PC-3 (cell line): ENCODE results near the gene SLC2A2. TPM values are rescaled to one million over a fixed set of nuclear protein-coding genes. Genes with fewer than 3 reads are reported as not detected.

Experiments used
- ATAC-seq: fragments of 200-7000 bp; cut with Tn5 transposase; 2 replicates; pipeline ENCODE4 v1.9.1; 2020; ENCODE audit warnings: mild to moderate bottlenecking, moderate library complexity
- Bru-seq: library from RNA; stranded (reverse); fragments of 400-500 nt; gene quantifications from one replicate; lab custom pipeline; 2021; lab: Mats Ljungman, UMichigan
- BruChase-seq, 2 experiments: library from RNA; stranded (reverse); fragments of 400-500 nt; gene quantifications; one replicate each; lab custom pipeline; 2021; lab: Mats Ljungman, UMichigan
- BruUV-seq: library from RNA; stranded (reverse); fragments of 400-500 nt; replicated peaks from 2 replicates; lab custom pipeline; 2021; lab: Mats Ljungman, UMichigan
- CTCF ChIA-PET: fragments of 300-600 bp; sonication (Branson Sonifier 250); formaldehyde crosslinking; loops from one replicate; lab custom pipeline; 2022; ENCODE audit warnings: antibody characterized with exemption; lab: Charles Lee
- POLR2A ChIA-PET: fragments of 300-600 bp; sonication (Branson Sonifier 250); formaldehyde crosslinking; loops from one replicate; lab custom pipeline; 2022; ENCODE audit warnings: antibody characterized with exemption; ENCODE audit not compliant: unreplicated experiment; lab: Charles Lee
- DNase-seq: peaks from one replicate; pipeline ENCODE4 v3.0.0-alpha.2; 2015
- H2AFZ ChIP-seq: fragments of 300-600 bp; sonication (generic); 2 replicates; pipeline ENCODE4 v1.6.0; 2016; ENCODE audit warnings: antibody characterized with exemption, low read length
- H3F3A ChIP-seq: fragments of 300-600 bp; sonication (generic); one replicate; pipeline ENCODE4 v1.6.0; 2017; ENCODE audit warnings: antibody characterized with exemption, low read length, control low read depth, mild to moderate bottlenecking; ENCODE audit not compliant: unreplicated experiment
- H3K27ac ChIP-seq: fragments of 300-600 bp; sonication (generic); 2 replicates; pipeline ENCODE4 v1.5.1; 2016; ENCODE audit warnings: mild to moderate bottlenecking, low read length
- H3K27me3 ChIP-seq: fragments of 300-600 bp; sonication (generic); 2 replicates; pipeline ENCODE4 v1.6.1; 2016; ENCODE audit warnings: low read length, mixed read lengths
- H3K36me3 ChIP-seq: fragments of 300-600 bp; sonication (generic); 2 replicates; pipeline ENCODE4 v1.6.1; 2016; ENCODE audit warnings: low read depth, mixed run types, low read length, mixed read lengths
- H3K4me1 ChIP-seq: fragments of 300-600 bp; sonication (generic); 2 replicates; pipeline ENCODE4 v1.5.1; 2016; ENCODE audit warnings: low read length; ENCODE audit not compliant: insufficient read depth
- H3K4me2 ChIP-seq: fragments of 300-600 bp; sonication (generic); 2 replicates; pipeline ENCODE4 v1.6.0; 2016; ENCODE audit warnings: low read length
- H3K4me3 ChIP-seq: fragments of 300-600 bp; sonication (generic); 2 replicates; pipeline ENCODE4 v1.5.1; 2016; ENCODE audit warnings: mild to moderate bottlenecking, low read length, mixed read lengths
- H3K79me2 ChIP-seq: fragments of 300-600 bp; sonication (generic); 2 replicates; pipeline ENCODE4 v1.6.1; 2017; ENCODE audit warnings: low read length, mixed read lengths
- H3K9ac ChIP-seq: fragments of 300-600 bp; sonication (generic); 2 replicates; pipeline ENCODE4 v1.6.0; 2016; ENCODE audit warnings: mild to moderate bottlenecking, low read length
- H3K9me2 ChIP-seq: fragments of 300-600 bp; sonication (generic); replicated peaks from 2 replicates; pipeline ENCODE4 v1.6.1; 2016; ENCODE audit warnings: mixed run types, low read length, mixed read lengths
- H3K9me3 ChIP-seq: fragments of 300-600 bp; sonication (generic); 2 replicates; pipeline ENCODE4 v1.6.1; 2016; ENCODE audit warnings: low read length, mixed read lengths
- H4K20me1 ChIP-seq: fragments of 300-600 bp; sonication (generic); 2 replicates; pipeline ENCODE4 v1.6.1; 2016; ENCODE audit warnings: low read length, mixed read lengths
- CTCF ChIP-seq: fragments of 300-600 bp; sonication (generic); conservative IDR thresholded peaks from 2 replicates; pipeline ENCODE4 v1.5.1; 2017; ENCODE audit warnings: antibody characterized with exemption, low read depth, mild to moderate bottlenecking, low read length
- EZH2 ChIP-seq: fragments of 300-600 bp; sonication (generic); IDR thresholded peaks from one replicate; pipeline ENCODE4 v1.6.1; 2017; ENCODE audit warnings: antibody characterized with exemption, mild to moderate bottlenecking, low read length; ENCODE audit not compliant: unreplicated experiment
- EZH2phosphoT487 ChIP-seq: fragments of 300-600 bp; sonication (generic); IDR thresholded peaks from 2 replicates; pipeline ENCODE4 v1.6.1; 2018; ENCODE audit warnings: mild to moderate bottlenecking, antibody characterized with exemption, low read length, borderline replicate concordance
- intact Hi-C: fragments of 100-400 bp; cut with micrococcal nuclease; formaldehyde crosslinking; loops from 2 replicates; pipeline ENCODE4 v1.9.0; 2023
- long read RNA-seq: library from polyadenylated mRNA; unstranded; transcript quantifications from one replicate; pipeline ENCODE4 v2.0.0, GENCODE V29; 2021; ENCODE audit not compliant: unreplicated experiment
- total RNA-seq: library from RNA; depleted of rRNA; stranded (reverse); fragments of >200 nt; gene quantifications from 2 replicates; pipeline ENCODE4 v1.2.3, GENCODE V29; 2014; rRNA removed

Gene SLC2A2
- total RNA-seq (not detected in 2 replicates), Bru-seq, nascent RNA (not detected), BruChase-seq, experiment 1, labeled RNA remaining after a 6-hour chase (percentile 7 among the genes with signal in this experiment), BruChase-seq, experiment 2, labeled RNA remaining after a 2-hour chase (percentile 17 among the genes with signal in this experiment)
- long read RNA-seq: 0 reads

- H3F3A ChIP-seq: no peaks in the 10 kb centered on the region
- DNase-seq (no peak), ATAC-seq (no peak)
- no peaks in the 10 kb centered on the region for H3K9me3 ChIP-seq
- no peak within 1 kb of the TSS for H2AFZ ChIP-seq
- H3K79me2 ChIP-seq: no peaks in the 10 kb centered on the region
- CTCF ChIA-PET: no interaction called here
- no peaks in the 10 kb centered on the region for H3K9me2 ChIP-seq
- H3K4me1 ChIP-seq: no peaks in the 10 kb centered on the region
- no peak for TF ChIP-seq EZH2
- TF ChIP-seq EZH2phosphoT487: no peak
- TF ChIP-seq CTCF: no peak
- no peak within 1 kb of the TSS for H3K27ac ChIP-seq
- POLR2A ChIA-PET: no interaction called here
- H3K27me3 ChIP-seq: no peaks in the 10 kb centered on the region
- no peaks in the 10 kb centered on the region for H4K20me1 ChIP-seq
- no peak within 1 kb of the TSS for H3K4me3 ChIP-seq
- H3K9ac ChIP-seq: no peak within 1 kb of the TSS
- intact Hi-C loops: no loop called here
- H3K36me3 ChIP-seq: no peaks in the 10 kb centered on the region
- no peak within 1 kb of the TSS for H3K4me2 ChIP-seq
- BruUV-seq: no TSS peak
Measured at GRCh38 chr3:171026597-171027293, at the start of gene SLC2A2. Gene SLC2A2, minus strand, starts transcription at chr3:171026720. Its CDS starts 50 bp downstream, at chr3:171026670.

GRCh38 chr3:171072432-171072831 is 45.9 kb upstream of the SLC2A2 start:
- no TSS peak for BruUV-seq
- CTCF ChIA-PET: no interaction called here
- no peak for TF ChIP-seq CTCF
- no peak for TF ChIP-seq EZH2
- intact Hi-C loops: no loop called here
- no peaks in the 10 kb centered on the region for H3K9me3 ChIP-seq
- no peak overlapping the region for H3K4me3 ChIP-seq
- no peaks in the 10 kb centered on the region for H3K27me3 ChIP-seq
- no peaks in the 10 kb centered on the region for H4K20me1 ChIP-seq
- H3K4me1 ChIP-seq: no peaks in the 10 kb centered on the region
- H3K36me3 ChIP-seq: no peaks in the 10 kb centered on the region
- no peaks in the 10 kb centered on the region for H3K79me2 ChIP-seq
- H3F3A ChIP-seq: no peaks in the 10 kb centered on the region
- no peak overlapping the region for H3K4me2 ChIP-seq
- DNase-seq (no peak), ATAC-seq (no peak)
- POLR2A ChIA-PET: no interaction called here
- H3K9ac ChIP-seq: no peak overlapping the region
- no peak overlapping the region for H3K27ac ChIP-seq
- H2AFZ ChIP-seq: no peak overlapping the region
- H3K9me2 ChIP-seq: no peaks in the 10 kb centered on the region

- H2AFZ ChIP-seq: no peak overlapping the region
- H3F3A ChIP-seq: no peaks in the 10 kb centered on the region
- ATAC-seq (no peak), DNase-seq (no peak)
- H4K20me1 ChIP-seq: no peaks in the 10 kb centered on the region
- no TSS peak for BruUV-seq
- H3K36me3 ChIP-seq: no peaks in the 10 kb centered on the region
- no peaks in the 10 kb centered on the region for H3K9me2 ChIP-seq
- TF ChIP-seq CTCF: no peak
- TF ChIP-seq EZH2: no peak
- TF ChIP-seq EZH2phosphoT487: no peak
- ChIA-PET POLR2A (no interaction called here), CTCF (no interaction called here)
- no peaks in the 10 kb centered on the region for H3K79me2 ChIP-seq
- H3K9ac ChIP-seq: no peak overlapping the region
- no peak overlapping the region for H3K4me2 ChIP-seq
- H3K4me3 ChIP-seq: no peak overlapping the region
- H3K27me3 ChIP-seq: no peaks in the 10 kb centered on the region
- H3K9me3 ChIP-seq: no peaks in the 10 kb centered on the region
- no peak overlapping the region for H3K27ac ChIP-seq
- no peaks in the 10 kb centered on the region for H3K4me1 ChIP-seq
- intact Hi-C loops: no loop called here
Measured at GRCh38 chr3:171068658-171069057, 42.1 kb upstream of the SLC2A2 start.
